BJ (cell line): ENCODE measurements around the gene ABO. TPM values are rescaled to one million over a fixed set of nuclear protein-coding genes. Genes with fewer than 3 reads are reported as not detected.

ENCODE experiments used
- CTCF ChIA-PET: fragments of 350-600 bp; formaldehyde crosslinking; extraction: SDS; loops from one replicate; lab custom pipeline; 2021; ENCODE audit warnings: antibody characterized with exemption, inconsistent platforms; lab: Yijun Ruan, JAX
- POLR2A ChIA-PET: fragments of 300-600 bp; sonication (Branson Sonifier 250); formaldehyde crosslinking; extraction: SDS; loops from one replicate; lab custom pipeline; 2021; ENCODE audit warnings: antibody characterized with exemption; lab: Charles Lee
- DNase-seq: peaks from one replicate; pipeline ENCODE4 v3.0.0-alpha.2; 2011; ENCODE audit warnings: low read depth
- H3K27me3 ChIP-seq: 2 replicates; pipeline ENCODE4 v1.6.0; 2011; ENCODE audit warnings: low read length; ENCODE audit not compliant: control insufficient read depth, insufficient read depth
- H3K36me3 ChIP-seq: 2 replicates; pipeline ENCODE4 v1.5.1; 2011; ENCODE audit warnings: low read length; ENCODE audit not compliant: control insufficient read depth, insufficient read depth
- H3K4me3 ChIP-seq: 2 replicates; pipeline ENCODE4 v1.5.1; 2011; ENCODE audit warnings: low read depth, mild to moderate bottlenecking, control low read depth, low read length
- polyA plus RNA-seq: library from polyadenylated mRNA; depleted of rRNA; stranded (reverse); fragments of >200 nt; gene quantifications from 2 replicates; pipeline ENCODE4 v1.2.3, GENCODE V29; 2011
- TF ChIP-seq, protein P1 (sequence below): IDR thresholded peaks from 2 replicates; pipeline ENCODE4 v1.5.1; 2011; ENCODE audit warnings: low read depth, mild to moderate bottlenecking, control low read depth, inconsistent platforms, low read length, moderate library complexity; ENCODE audit not compliant: insufficient read depth

Gene ABO
- polyA plus RNA-seq, 1 experiment = not detected

DNA sequence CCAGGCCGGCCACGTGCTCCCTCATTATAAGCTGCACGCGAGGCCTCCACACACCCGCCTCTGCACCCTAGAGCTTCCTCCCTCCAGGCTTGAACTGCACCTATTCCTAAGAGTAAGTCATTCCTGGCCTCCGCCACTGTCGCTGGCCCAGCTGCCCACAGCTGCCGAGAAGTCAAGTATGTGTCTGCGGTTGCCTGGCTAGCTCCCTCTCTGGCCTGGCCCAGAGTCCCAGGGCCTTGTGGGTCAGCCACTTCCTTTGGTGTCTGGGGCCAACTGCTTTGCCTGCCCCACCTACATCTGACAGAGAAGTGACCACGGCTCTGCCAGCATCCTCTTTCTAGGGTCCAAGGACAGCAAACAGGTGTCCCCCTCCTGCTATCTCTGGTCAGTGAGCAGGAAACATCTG, 18.3 kb downstream of the ABO start:
- ChIA-PET POLR2A (no interaction called here), CTCF (interaction anchor here (2.3 kb wide), 1 partner anchor 18 kb away, joined by 5 read pairs; no protein-coding TSS in a partner anchor)
- TF ChIP-seq, protein P1, sequence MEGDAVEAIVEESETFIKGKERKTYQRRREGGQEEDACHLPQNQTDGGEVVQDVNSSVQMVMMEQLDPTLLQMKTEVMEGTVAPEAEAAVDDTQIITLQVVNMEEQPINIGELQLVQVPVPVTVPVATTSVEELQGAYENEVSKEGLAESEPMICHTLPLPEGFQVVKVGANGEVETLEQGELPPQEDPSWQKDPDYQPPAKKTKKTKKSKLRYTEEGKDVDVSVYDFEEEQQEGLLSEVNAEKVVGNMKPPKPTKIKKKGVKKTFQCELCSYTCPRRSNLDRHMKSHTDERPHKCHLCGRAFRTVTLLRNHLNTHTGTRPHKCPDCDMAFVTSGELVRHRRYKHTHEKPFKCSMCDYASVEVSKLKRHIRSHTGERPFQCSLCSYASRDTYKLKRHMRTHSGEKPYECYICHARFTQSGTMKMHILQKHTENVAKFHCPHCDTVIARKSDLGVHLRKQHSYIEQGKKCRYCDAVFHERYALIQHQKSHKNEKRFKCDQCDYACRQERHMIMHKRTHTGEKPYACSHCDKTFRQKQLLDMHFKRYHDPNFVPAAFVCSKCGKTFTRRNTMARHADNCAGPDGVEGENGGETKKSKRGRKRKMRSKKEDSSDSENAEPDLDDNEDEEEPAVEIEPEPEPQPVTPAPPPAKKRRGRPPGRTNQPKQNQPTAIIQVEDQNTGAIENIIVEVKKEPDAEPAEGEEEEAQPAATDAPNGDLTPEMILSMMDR = no peak
- Histone ChIP-seq H3K36me3 (no peaks in the 10 kb centered on the region), H3K4me3 (no peak overlapping the region), H3K27me3 (no peaks in the 10 kb centered on the region)
- DNase-seq = no peak

DNA sequence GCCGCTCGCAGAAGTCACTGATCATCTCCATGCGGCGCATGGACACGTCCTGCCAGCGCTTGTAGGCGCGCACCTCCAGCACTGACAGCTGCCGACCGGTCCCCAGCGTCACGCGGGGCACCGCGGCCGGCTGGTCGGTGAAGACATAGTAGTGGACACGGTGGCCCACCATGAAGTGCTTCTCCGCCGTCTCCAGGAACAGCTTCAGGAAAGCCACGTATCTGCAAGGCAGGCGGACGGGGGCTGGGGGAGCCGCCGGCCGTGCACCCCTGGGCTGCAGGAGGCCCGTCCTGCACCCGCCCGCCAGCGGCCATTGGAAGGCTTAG, 18.9 kb downstream of the ABO start:
- ChIA-PET CTCF (interaction anchor here (2.3 kb wide), 1 partner anchor 17 kb away, joined by 5 read pairs; no protein-coding TSS in a partner anchor), POLR2A (no interaction called here)
- Histone ChIP-seq H3K36me3 (no peaks in the 10 kb centered on the region), H3K4me3 (no peak overlapping the region), H3K27me3 (no peaks in the 10 kb centered on the region; the same call in 1 of the 2 replicates)
- TF ChIP-seq, protein P1 = no peak
- no peak for DNase-seq

DNA sequence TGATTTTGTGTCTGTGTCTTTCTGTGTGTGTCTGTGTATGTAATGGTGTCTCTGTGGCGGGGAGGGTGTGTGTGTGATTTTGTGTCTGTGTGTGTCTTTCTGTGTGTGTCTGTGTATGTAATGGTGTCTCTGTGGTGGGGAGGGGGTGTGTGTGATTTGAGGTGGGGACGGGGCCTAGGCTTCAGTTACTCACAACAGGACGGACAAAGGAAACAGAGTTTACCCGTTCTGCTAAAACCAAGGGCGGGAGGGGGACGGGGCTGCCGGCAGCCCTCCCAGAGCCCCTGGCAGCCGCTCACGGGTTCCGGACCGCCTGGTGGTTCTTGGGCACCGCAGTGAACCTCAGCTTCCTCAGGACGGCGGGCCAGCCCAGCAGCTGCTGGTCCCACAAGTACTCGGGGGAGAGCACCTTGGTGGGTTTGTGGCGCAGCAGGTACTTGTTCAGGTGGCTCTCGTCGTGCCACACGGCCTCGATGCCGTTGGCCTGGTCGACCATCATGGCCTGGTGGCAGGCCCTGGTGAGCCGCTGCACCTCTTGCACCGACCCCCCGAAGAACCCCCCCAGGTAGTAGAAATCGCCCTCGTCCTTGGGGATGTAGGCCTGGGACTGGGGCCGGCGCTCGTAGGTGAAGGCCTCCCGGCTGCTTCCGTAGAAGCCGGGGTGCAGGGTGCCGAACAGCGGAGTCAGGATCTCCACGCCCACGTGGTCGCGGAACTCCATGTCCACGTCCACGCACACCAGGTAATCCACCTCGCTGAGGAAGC, 19.4 kb downstream of the ABO start:
- no peaks in the 10 kb centered on the region; the same call in 1 of the 2 replicates for H3K27me3 ChIP-seq
- TF ChIP-seq, protein P1 = no peak
- DNase-seq = no peak
- POLR2A ChIA-PET = no interaction called here
- H3K36me3 ChIP-seq = no peaks in the 10 kb centered on the region
- CTCF ChIA-PET = no interaction called here
- no peak overlapping the region for H3K4me3 ChIP-seq

DNA sequence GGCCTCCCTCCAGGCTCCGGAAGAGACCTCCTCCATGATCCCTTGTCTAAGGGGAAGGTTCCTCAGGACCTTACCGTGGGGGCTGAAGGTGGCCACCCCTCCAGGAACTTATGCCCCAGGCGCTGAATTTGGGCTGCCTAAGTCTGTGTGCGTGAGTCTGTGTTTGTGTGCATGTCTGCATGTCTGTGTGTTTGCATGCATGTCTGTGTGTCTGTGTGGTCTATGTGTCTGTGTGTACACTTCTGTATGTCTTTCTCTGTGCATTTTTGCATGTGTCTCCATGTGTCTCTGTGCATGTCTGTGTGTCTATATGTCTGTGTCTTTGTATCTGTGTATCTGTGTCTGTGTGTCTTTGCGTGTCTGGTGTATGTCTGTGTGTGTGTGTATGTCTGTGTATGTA, 20.5 kb downstream of the ABO start:
- ChIA-PET CTCF (no interaction called here), POLR2A (no interaction called here)
- Histone ChIP-seq H3K36me3 (no peaks in the 10 kb centered on the region), H3K27me3 (peaks cover 1% of the 10 kb centered on the region; the same call in 1 of the 2 replicates), H3K4me3 (no peak overlapping the region)
- DNase-seq = no peak
- TF ChIP-seq, protein P1 = no peak

DNA sequence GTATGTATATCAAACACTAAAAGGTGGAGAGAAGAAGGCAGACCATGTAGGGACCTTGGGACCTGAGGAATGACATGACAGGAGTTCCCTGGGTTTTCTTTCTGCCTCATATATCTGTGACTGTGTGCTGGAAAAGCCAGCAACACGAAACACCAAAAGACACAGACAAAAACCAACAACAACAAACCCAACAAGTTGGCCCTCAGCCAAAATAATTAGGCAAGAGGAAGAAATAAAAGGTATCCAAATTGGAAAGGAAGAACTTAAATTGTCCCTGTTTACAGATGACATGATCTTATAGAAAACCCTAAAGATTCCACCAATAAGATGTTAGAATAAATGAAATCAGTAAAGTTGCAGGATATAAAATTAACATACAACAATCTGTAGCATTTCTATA, 21.7 kb downstream of the ABO start:
- TF ChIP-seq, protein P1 = no peak
- no peaks in the 10 kb centered on the region for H3K36me3 ChIP-seq
- H3K4me3 ChIP-seq = no peak overlapping the region
- POLR2A ChIA-PET = no interaction called here
- CTCF ChIA-PET = interaction anchor here (1.0 kb wide), 1 partner anchor 14 kb away, joined by 3 read pairs; no protein-coding TSS in a partner anchor
- no peak for DNase-seq
- H3K27me3 ChIP-seq = peaks cover 1% of the 10 kb centered on the region; the same call in 1 of the 2 replicates
